ENCODE data around the gene CYP11A1. TPM values are rescaled to one million over a fixed set of nuclear protein-coding genes. Genes with fewer than 3 reads are reported as not detected.

Gene CYP11A1
- total and polyA plus RNA-seq, 7 donors, result 0.14 to 5.0 (median 0.61) TPM

DNA sequence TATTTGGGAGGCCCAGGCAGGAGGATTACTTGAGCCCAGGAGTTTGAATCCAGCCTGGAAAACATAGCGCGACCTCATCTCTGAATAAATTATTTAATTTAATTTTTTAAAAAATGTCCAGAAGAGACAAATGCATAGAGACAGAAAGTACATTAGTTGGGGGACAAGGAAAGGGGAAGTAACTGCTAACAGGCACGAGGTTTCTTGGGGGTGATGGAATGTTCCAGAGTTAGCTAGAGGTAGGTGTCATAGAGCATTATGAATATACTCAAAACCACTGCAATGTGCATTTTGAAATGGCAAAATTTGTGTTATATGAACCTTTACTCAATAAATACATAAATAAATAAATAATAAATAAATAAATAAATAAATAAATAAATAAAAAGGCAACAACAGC lies 31.7 kb upstream of the CYP11A1 start:
- TF ChIP-seq CTCF (IDR thresholded peaks at IDR 0.05), result no peak
- Histone ChIP-seq H3K4me1 (no peaks in the 10 kb centered on the region), H3K27ac (no peak overlapping the region), H3K9me3 (no peaks in the 10 kb centered on the region), H3K4me3 (no peak overlapping the region), H3K36me3 (ENCODE audit: insufficient read depth in 1 of 2, low read depth in 1 of 2) (no peaks in the 10 kb centered on the region), H3K27me3 (ENCODE audit: insufficient read depth in 3 of 3, low read length in 2 of 3) (peaks cover 0 to 10% (median 0%) of the 10 kb centered on the region in 3 donors)
- ATAC-seq, result no peak
- WGBS, 3 donors, result 90 to 95% (median 94%) methylated on average over 3 of the region's 3 CpGs
- intact Hi-C loops (cut with DNase I), result no loop called here
- no peak for DNase-seq

GRCh38 chr15:74398183-74398582 lies 30.7 kb upstream of the CYP11A1 start:
- DNase-seq (no peak), ATAC-seq (no peak)
- Histone ChIP-seq H3K9me3 (no peaks in the 10 kb centered on the region), H3K4me1 (no peaks in the 10 kb centered on the region), H3K27me3 (ENCODE audit: insufficient read depth in 3 of 3, low read length in 2 of 3) (peaks cover 0 to 10% (median 0%) of the 10 kb centered on the region in 3 donors), H3K4me3 (no peak overlapping the region), H3K36me3 (ENCODE audit: insufficient read depth in 1 of 2, low read depth in 1 of 2) (no peaks in the 10 kb centered on the region), H3K27ac (no peak overlapping the region)
- intact Hi-C loops (cut with DNase I), result no loop called here
- no peak for TF ChIP-seq CTCF (IDR thresholded peaks at IDR 0.05)
- WGBS, 3 donors, result 91 to 95% (median 91%) methylated on average over 5 of the region's 5 CpGs

DNA sequence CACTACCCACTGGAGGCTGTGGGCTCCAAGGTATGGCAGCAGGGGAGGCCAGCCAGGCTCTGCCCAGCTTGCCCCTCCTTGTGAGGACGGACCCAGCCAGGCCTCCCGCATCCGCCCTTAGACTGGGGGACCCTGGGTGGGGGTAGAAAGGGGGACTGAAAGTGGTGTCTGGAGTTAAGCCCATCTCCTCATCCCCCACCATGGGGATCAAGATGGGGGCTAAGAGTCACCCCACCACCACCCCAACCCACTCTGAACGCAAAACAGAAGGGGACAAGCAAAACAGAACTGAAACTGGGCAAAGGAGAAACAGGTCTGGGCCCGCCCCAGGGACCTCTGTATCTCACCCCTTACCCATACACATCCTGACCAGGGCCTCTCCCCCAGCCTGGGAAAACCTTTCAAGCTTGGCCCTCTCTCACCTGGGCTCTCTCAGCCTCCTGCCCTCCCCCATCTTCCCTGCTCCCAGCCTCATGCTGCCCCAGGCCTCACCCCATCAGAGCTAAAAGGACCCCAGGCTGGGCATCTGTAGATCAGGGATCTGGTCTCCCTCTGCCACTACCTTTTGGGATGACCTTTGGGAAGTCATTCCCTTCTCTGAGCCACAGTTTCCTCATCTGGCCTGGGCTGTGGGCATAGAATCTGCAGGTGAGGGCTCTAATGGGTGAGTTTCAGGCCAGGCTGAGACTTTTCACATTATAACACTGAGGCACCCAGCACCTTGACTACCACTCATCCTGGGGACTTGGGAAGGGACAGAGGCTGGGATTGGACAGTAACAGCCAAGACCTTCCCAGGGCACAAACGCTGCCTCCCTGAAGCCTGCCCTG lies 30.0 kb upstream of the CYP11A1 start:
- H3K4me1 ChIP-seq, result no peaks in the 10 kb centered on the region
- H3K36me3 ChIP-seq (ENCODE audit: insufficient read depth in 1 of 2, low read depth in 1 of 2), result no peaks in the 10 kb centered on the region
- intact Hi-C loops (cut with DNase I), result no loop called here
- H3K27me3 ChIP-seq (ENCODE audit: insufficient read depth in 3 of 3, low read length in 2 of 3), result peaks cover 0 to 10% (median 0%) of the 10 kb centered on the region in 3 donors
- no peak overlapping the region for H3K27ac ChIP-seq
- TF ChIP-seq CTCF (IDR thresholded peaks at IDR 0.05), result no peak
- DNase-seq (no peak), ATAC-seq (no peak)
- no peak overlapping the region for H3K4me3 ChIP-seq
- no peaks in the 10 kb centered on the region for H3K9me3 ChIP-seq
- 87 to 98% (median 93%) methylated on average over 5 to 6 of the region's 6 CpGs for WGBS, 3 donors

DNA sequence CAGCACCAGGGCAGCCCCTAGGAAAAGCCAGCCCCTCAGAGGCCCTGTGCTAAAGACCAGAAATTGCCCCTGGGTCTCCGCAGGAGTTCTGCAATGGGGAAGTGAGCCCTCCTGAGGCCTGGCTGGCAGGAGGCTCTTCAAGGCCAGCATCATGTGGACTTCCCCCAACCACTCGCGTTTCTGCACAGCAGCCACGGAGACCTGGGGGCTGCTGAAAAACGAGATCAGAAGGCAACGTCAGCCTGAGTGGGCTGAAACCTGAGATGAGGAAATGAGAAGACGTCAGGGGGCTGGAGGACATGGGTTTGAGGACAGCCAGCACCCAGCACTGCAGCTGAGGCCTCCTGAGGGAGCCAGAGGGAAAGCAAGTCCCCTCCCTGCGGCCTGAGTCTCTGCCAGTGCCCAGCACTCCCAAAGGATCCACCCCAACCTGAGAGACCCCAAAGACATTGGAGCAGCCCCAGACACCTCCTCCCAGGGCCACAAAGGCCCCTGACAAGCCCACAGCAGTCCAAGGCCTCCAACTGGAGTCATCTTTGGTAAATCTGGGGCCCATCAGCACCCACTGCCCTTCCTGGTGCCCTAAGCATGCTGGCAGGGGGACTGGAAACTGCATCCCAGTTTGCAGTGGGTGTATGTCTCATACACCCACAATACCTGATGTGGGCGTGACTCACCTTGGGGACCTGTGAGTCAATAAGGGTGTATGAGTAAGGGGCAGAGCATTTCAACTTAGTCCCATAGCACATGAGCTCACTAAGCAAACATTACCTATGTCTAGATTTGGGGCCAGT lies 29.2 kb upstream of the CYP11A1 start:
- no peaks in the 10 kb centered on the region for H3K4me1 ChIP-seq
- no peaks in the 10 kb centered on the region for H3K9me3 ChIP-seq
- DNase-seq (no peak), ATAC-seq (no peak)
- no peak overlapping the region for H3K27ac ChIP-seq
- H3K4me3 ChIP-seq, result no peak overlapping the region
- WGBS, 3 donors, result 68 to 74% (median 68%) methylated on average over 9 of the region's 9 CpGs
- peaks cover 0 to 10% (median 0%) of the 10 kb centered on the region in 3 donors for H3K27me3 ChIP-seq (ENCODE audit: insufficient read depth in 3 of 3, low read length in 2 of 3)
- no peaks in the 10 kb centered on the region for H3K36me3 ChIP-seq (ENCODE audit: insufficient read depth in 1 of 2, low read depth in 1 of 2)
- intact Hi-C loops (cut with DNase I), result no loop called here
- TF ChIP-seq CTCF (IDR thresholded peaks at IDR 0.05), result no peak

Data from psoas muscle (tissue), 8 donors.